Forelimb muscle (tissue), 1 donor: Measurements from ENCODE around the gene PRKCG. TPM values are rescaled to one million over a fixed set of nuclear protein-coding genes. Genes with fewer than 3 reads are reported as not detected.

ENCODE experiments used
- DNase-seq: peaks from one replicate; pipeline ENCODE4 v3.0.0-alpha.2; 2013; ENCODE audit warnings: low read depth
- polyA plus RNA-seq: library from polyadenylated mRNA; unstranded; fragments of 120-200 nt; gene quantifications from one replicate; pipeline ENCODE4 v1.2.1, GENCODE V29; 2013; ENCODE audit not compliant: insufficient read length

PRKCG gene
- polyA plus RNA-seq, 1 donor = 0.16 TPM

DNA sequence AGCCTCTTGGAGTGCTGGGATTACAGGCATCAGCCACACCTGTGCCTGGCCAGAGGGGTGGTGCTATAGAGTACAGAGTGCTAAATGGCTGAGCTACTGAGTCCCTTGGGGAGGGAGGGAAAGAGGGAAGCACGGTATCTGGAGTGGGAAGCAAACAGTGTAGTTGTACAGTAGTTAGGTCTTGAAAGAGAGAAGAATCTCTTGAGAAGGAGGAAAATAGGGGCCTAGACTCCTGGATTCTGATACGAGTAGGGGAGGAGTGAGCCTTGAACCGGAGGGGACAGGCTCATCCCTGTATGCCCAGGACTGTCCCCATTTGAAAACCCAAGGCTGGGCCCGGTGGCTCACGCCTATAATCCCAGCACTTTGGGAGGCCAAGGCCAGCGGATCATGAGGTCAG, 9.2 kb upstream of the PRKCG start:
- DNase-seq = no peak

- no peak for DNase-seq
Measured at GRCh38 chr19:53873773-53874605, 8.0 kb upstream of the PRKCG start.

DNA sequence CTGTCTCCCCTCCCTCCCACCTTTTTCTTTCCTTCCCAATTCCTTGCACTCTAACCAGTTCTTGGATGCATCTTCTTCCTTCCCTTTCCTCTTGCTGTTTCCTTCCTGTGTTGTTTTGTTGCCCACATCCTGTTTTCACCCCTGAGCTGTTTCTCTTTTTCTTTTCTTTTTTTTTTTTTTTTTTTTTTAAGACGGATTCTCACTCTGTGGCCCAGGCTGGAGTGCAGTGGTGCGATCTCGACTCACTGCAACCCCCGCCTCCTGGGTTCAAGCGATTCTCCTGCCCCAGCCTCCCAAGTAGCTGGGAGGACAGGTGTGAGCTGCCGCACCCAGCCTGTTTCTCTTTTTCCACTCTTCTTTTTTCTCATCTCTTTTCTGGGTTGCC, 7.4 kb upstream of the PRKCG start:
- no peak for DNase-seq

GRCh38 chr19:53875602-53876325, 6.2 kb upstream of the PRKCG start:
- DNase-seq = no peak

GRCh38 chr19:53876651-53877224, 5.3 kb upstream of the PRKCG start:
- no peak for DNase-seq

DNA sequence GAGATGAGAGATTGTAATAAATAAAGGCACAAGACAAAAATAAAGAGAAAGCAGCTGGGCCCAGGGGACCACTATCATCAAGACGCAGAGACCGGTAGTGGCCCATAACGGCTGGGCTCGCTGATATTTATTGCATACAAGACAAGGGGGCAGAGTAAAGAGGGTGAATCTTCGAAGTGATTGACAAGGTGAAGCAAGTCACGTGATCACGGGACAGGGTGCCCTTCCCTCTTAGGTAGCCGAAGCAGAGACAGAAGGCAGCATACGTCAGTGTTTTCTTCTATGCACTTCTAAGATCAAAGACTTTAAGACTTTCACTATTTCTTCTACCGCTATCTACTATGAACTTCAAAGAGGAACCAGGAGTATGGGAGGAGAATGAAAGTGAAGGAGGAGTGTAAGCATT, 4.6 kb upstream of the PRKCG start:
- no peak for DNase-seq

DNA sequence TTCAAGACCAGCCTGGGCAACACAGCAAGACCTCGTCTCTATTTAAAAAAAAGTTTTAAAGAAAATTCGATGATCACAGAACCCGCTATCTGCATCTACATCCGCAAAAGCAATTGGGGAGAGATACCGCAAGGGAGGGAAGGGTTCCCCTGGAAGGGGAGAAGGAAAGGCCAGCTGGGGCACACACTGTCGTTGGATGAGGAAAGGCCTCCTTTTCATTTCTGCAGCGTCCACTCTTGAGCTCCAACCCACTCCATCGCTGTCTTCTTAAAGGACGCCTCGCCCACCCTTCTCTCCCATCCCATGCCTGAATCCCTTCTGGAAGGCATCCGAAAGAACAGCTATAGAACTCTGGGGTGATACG, 3.2 kb upstream of the PRKCG start:
- no peak for DNase-seq

DNA sequence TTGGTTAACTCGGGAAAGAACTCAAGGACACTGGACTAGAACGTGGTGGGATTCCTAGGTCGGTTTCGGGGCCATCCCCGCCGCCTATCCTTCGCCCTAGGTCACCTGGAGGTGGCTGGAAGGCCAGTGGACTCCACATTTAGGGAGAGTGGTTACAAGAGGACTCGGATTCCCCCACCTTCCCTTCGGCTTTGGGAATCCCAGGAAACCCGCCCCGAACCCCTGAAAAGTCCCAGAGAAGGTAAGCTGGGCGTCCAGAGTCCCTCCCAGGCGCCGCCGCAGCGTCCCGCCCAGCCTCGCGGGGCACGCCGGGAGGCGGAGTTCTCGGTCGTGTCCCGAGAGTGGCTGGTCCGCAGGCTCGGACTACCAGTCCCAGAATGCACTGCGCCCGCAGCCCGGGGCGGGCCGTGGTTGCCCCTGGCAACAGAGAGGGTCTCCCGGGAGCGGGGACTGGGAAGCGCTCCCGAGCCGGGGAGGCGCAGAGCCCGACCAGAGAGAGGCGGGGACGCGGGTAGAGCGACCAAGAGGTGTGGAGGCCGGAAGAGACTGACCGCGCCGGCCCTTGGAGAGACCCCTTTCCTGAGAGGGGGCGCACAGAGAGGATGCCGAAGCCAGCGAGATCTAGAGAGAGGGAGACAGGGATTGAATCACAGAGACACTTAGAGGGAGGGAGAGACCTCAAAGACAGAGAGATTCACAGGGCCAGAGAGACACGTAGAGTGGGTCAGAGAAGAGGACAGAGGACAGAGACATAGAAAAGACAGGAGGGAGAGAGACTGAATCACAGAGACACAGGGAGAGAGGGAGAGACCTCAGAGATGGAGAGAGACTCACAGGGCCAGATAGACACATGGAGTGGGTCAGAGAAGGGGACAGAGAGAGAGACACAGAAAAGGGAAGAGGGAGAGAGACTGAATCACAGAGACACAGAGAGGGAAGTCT, 2.6 kb upstream of the PRKCG start:
- DNase-seq = peak; percentile 87

DNA sequence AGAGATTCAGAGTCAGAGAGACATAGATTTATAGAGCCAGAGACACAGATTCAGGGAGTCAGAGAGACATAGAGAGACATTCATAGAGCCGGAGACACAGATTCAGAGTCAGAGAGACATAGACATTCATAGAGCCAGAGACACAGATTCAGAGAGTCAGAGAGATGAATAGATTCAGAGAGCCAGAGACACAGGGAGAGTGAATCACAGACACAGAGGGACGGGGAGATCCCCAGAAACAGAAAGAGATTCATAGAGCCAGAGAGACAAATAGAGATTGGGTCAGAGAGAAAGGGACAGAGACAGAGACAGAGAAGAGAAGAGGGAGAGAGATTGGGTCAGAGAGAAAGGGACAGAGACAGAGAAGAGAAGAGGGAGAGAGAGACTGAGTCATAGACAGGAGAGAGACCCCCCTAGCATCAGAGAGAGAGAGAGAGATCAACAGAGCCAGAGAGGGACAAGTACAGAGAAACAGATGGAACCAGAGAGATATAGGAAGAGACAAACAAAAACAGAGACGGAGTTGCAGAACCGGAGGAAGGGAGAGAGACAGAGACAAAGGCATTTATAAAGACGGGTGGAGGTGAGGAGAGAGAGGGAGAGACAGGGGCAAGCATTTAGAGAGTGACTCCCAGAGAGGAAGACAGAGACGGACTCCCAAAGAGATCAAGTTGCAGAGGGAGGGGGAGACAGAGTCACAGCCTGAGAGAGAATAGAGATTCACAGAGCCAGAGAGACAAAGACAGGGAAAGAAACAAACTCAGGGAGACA, 1.1 kb upstream of the PRKCG start:
- DNase-seq = no peak

- no peak for DNase-seq
Measured at GRCh38 chr19:53882391-53883050, 524 bp downstream of the PRKCG start.

GRCh38 chr19:53883231-53883661, 1.2 kb downstream of the PRKCG start:
- no peak for DNase-seq

- DNase-seq = no peak
Measured at GRCh38 chr19:53883741-53884140, 1.7 kb downstream of the PRKCG start.

GRCh38 chr19:53884256-53884655, 2.3 kb downstream of the PRKCG start:
- no peak for DNase-seq

GRCh38 chr19:53885036-53885435, 3.0 kb downstream of the PRKCG start:
- DNase-seq = no peak

- no peak for DNase-seq
Measured at GRCh38 chr19:53892301-53892980, 10.4 kb downstream of the PRKCG start.

DNA sequence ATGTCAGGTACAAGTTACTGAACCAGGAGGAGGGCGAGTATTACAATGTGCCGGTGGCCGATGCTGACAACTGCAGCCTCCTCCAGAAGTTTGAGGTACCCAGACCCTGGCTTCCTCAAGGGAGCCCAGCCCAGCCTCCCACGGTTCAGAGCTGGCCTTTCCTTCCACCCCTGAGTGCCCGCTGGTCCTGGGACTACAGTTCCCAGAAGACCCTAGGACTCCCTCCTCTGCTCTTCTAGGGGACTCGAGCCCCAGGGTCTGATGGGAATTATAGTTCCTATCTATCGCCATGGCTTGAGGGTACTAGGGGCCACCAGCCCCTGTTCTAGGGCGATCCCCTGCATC, 11.0 kb downstream of the PRKCG start:
- no peak for DNase-seq

GRCh38 chr19:53894707-53895106, 12.7 kb downstream of the PRKCG start:
- no peak for DNase-seq

- no peak for DNase-seq
Measured at GRCh38 chr19:53896682-53897081, 14.7 kb downstream of the PRKCG start.

- no peak for DNase-seq
Measured at GRCh38 chr19:53897459-53897858, 15.5 kb downstream of the PRKCG start.

DNA sequence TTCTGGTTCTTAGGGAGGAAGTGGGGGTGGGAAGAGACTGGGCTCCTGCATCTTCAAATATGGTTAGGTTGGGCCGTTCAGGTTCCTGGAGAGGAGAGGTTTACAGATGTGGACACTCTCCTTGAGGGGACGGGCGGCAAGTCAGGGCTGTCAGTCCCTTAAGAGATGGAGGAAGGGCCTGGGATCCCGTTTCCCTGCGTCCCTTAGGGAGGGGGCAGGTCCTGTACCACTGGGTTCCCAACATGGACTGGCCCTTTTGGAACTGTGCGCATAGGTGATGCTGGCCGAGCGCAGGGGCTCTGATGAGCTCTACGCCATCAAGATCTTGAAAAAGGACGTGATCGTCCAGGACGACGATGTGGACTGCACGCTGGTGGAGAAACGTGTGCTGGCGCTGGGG, 16.2 kb downstream of the PRKCG start:
- DNase-seq = no peak
